WERI-Rb-1 (cell line): Measurements from ENCODE around the gene LPCAT1.

Source experiments
- DNase-seq: peaks from one replicate; pipeline ENCODE4 v3.0.0-alpha.2; 2020
- H3K27ac ChIP-seq: fragments of 250-450 bp; sonication (Bioruptor Pico); 2 replicates; pipeline ENCODE4 v1.5.1; 2020; ENCODE audit warnings: mild to moderate bottlenecking, moderate library complexity
- H3K27me3 ChIP-seq: fragments of 250-450 bp; sonication (Bioruptor Pico); 2 replicates; pipeline ENCODE4 v1.5.1; 2021; ENCODE audit warnings: mild to moderate bottlenecking, low read depth, moderate library complexity; ENCODE audit not compliant: insufficient read depth, severe bottlenecking
- H3K36me3 ChIP-seq: fragments of 250-450 bp; sonication (Bioruptor Pico); 2 replicates; pipeline ENCODE4 v1.5.1; 2020; ENCODE audit warnings: mild to moderate bottlenecking, moderate library complexity
- H3K4me3 ChIP-seq: 2 replicates; pipeline ENCODE4 v1.5.1; 2011; ENCODE audit warnings: low read depth, mild to moderate bottlenecking, control low read depth, low read length
- H3K9me3 ChIP-seq: fragments of 250-450 bp; sonication (Bioruptor Pico); 2 replicates; pipeline ENCODE4 v1.5.1; 2021; ENCODE audit warnings: mild to moderate bottlenecking, moderate library complexity; ENCODE audit not compliant: severe bottlenecking
- CTCF ChIP-seq: IDR thresholded peaks from 2 replicates; pipeline ENCODE4 v1.5.1; 2011; ENCODE audit warnings: low read depth, mild to moderate bottlenecking, control low read depth, inconsistent platforms, low read length

LPCAT1 gene

GRCh38 chr5:1538276-1538675, 14.5 kb upstream of the LPCAT1 start:
- Histone ChIP-seq H3K27ac (no peak overlapping the region), H3K27me3 (no peaks in the 10 kb centered on the region), H3K36me3 (no peaks in the 10 kb centered on the region), H3K9me3 (no peaks in the 10 kb centered on the region), H3K4me3 (no peak overlapping the region)
- TF ChIP-seq CTCF: no peak
- peak; percentile 5 for DNase-seq

- no peaks in the 10 kb centered on the region for H3K36me3 ChIP-seq
- no peak for TF ChIP-seq CTCF
- no peaks in the 10 kb centered on the region for H3K27me3 ChIP-seq
- no peak for DNase-seq
- no peaks in the 10 kb centered on the region for H3K9me3 ChIP-seq
- no peak overlapping the region for H3K4me3 ChIP-seq
- no peak overlapping the region for H3K27ac ChIP-seq
These were observed 13.9 kb upstream of the LPCAT1 start for GRCh38 chr5:1537603-1538154.

GRCh38 chr5:1536871-1537602, 13.3 kb upstream of the LPCAT1 start:
- TF ChIP-seq CTCF: no peak
- no peaks in the 10 kb centered on the region for H3K9me3 ChIP-seq
- peak; percentile 5 for DNase-seq
- H3K27me3 ChIP-seq: no peaks in the 10 kb centered on the region
- H3K36me3 ChIP-seq: no peaks in the 10 kb centered on the region
- H3K27ac ChIP-seq: no peak overlapping the region
- H3K4me3 ChIP-seq: no peak overlapping the region

- Histone ChIP-seq H3K27me3 (no peaks in the 10 kb centered on the region), H3K36me3 (no peaks in the 10 kb centered on the region), H3K4me3 (no peak overlapping the region), H3K9me3 (no peaks in the 10 kb centered on the region), H3K27ac (no peak overlapping the region)
- peak; percentile 38 for DNase-seq
- no peak for TF ChIP-seq CTCF
These were observed 12.6 kb upstream of the LPCAT1 start for GRCh38 chr5:1536322-1536845.

- no peaks in the 10 kb centered on the region for H3K36me3 ChIP-seq
- H3K9me3 ChIP-seq: no peaks in the 10 kb centered on the region
- H3K27me3 ChIP-seq: no peaks in the 10 kb centered on the region
- no peak for DNase-seq
- no peak for TF ChIP-seq CTCF
- no peak overlapping the region for H3K27ac ChIP-seq
- no peak overlapping the region for H3K4me3 ChIP-seq
These were observed 11.9 kb upstream of the LPCAT1 start for GRCh38 chr5:1535646-1536045.
